Neural progenitor cell (in vitro differentiated cells): Measurements from ENCODE around the gene GJB1.
"Not testable (repeated sequence)": the region's sequence is repeated elsewhere in the genome, so short reads cannot be mapped to it uniquely, and the experiment has no call there.

ENCODE experiments used
- EZH2 ChIP-seq: fragments of 200-600 bp; sonication (generic); IDR thresholded peaks from 2 replicates; pipeline ENCODE4 v1.6.1; 2017; ENCODE audit warnings: antibody characterized with exemption, mild to moderate bottlenecking, moderate library complexity
- EZH2phosphoT487 ChIP-seq: fragments of 200-600 bp; sonication (generic); IDR thresholded peaks from 2 replicates; pipeline ENCODE4 v1.6.1; 2017; ENCODE audit warnings: antibody characterized with exemption
- TF ChIP-seq, protein P1 (sequence below): fragments of 200-600 bp; sonication (generic); IDR thresholded peaks from 2 replicates; pipeline ENCODE4 v1.5.1; 2017; ENCODE audit warnings: antibody characterized with exemption, mild to moderate bottlenecking

- TF ChIP-seq, protein P1, sequence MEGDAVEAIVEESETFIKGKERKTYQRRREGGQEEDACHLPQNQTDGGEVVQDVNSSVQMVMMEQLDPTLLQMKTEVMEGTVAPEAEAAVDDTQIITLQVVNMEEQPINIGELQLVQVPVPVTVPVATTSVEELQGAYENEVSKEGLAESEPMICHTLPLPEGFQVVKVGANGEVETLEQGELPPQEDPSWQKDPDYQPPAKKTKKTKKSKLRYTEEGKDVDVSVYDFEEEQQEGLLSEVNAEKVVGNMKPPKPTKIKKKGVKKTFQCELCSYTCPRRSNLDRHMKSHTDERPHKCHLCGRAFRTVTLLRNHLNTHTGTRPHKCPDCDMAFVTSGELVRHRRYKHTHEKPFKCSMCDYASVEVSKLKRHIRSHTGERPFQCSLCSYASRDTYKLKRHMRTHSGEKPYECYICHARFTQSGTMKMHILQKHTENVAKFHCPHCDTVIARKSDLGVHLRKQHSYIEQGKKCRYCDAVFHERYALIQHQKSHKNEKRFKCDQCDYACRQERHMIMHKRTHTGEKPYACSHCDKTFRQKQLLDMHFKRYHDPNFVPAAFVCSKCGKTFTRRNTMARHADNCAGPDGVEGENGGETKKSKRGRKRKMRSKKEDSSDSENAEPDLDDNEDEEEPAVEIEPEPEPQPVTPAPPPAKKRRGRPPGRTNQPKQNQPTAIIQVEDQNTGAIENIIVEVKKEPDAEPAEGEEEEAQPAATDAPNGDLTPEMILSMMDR = not testable (repeated sequence)
- not testable (repeated sequence) for TF ChIP-seq EZH2, EZH2phosphoT487
Observed at GRCh38 chrX:71268624-71269023, 45.6 kb downstream of the GJB1 start.
